Neural cell (in vitro differentiated cells): ENCODE results near the gene CHST1. TPM values are rescaled to one million over a fixed set of nuclear protein-coding genes. Genes with fewer than 3 reads are reported as not detected.

Source experiments
- H2AFZ ChIP-seq: fragments of 200-600, 300-800 bp; sonication (generic), shearing (Covaris generic); 2 replicates; pipeline ENCODE4 v1.6.0; 2014; ENCODE audit warnings: low read depth, mild to moderate bottlenecking, antibody characterized with exemption, low read length, moderate library complexity
- H3F3A ChIP-seq: fragments of 200-600 bp; shearing (Covaris generic); 2 replicates; pipeline ENCODE4 v1.6.1; 2016; ENCODE audit warnings: mild to moderate bottlenecking, moderate library complexity, mixed read lengths, antibody characterized with exemption, low read length; ENCODE audit not compliant: insufficient read depth, poor library complexity, severe bottlenecking
- H3K27ac ChIP-seq: fragments of 200-600, 300-800 bp; sonication (generic), shearing (Covaris generic); 2 replicates; pipeline ENCODE4 v1.5.1; 2014; ENCODE audit warnings: mild to moderate bottlenecking, low read length, moderate library complexity
- H3K27me3 ChIP-seq: fragments of 300-800, 200-600 bp; sonication (generic), shearing (Covaris generic); 2 replicates; pipeline ENCODE4 v1.6.0; 2014; ENCODE audit warnings: mild to moderate bottlenecking, low read depth, low read length, moderate library complexity; ENCODE audit not compliant: insufficient read depth
- H3K36me3 ChIP-seq: fragments of 300-800, 200-600 bp; sonication (generic), shearing (Covaris generic); 2 replicates; pipeline ENCODE4 v1.5.1; 2014; ENCODE audit warnings: mild to moderate bottlenecking, antibody characterized with exemption, low read length, moderate library complexity; ENCODE audit not compliant: insufficient read depth
- H3K4me2 ChIP-seq: fragments of 300-800, 200-600 bp; sonication (generic), shearing (Covaris generic); 2 replicates; pipeline ENCODE4 v1.6.0; 2014; ENCODE audit warnings: mild to moderate bottlenecking, low read length
- H3K4me3 ChIP-seq: fragments of 300-800, 200-600 bp; sonication (generic), shearing (Covaris generic); 2 replicates; pipeline ENCODE4 v1.5.1; 2014; ENCODE audit warnings: mild to moderate bottlenecking, low read length, moderate library complexity
- H3K79me2 ChIP-seq: fragments of 200-600 bp; shearing (Covaris generic); replicated peaks from 2 replicates; pipeline ENCODE4 v1.6.0; 2014; ENCODE audit warnings: mild to moderate bottlenecking, low read length, moderate library complexity; ENCODE audit not compliant: insufficient read depth
- H3K9ac ChIP-seq: fragments of 300-800, 200-600 bp; sonication (generic), shearing (Covaris generic); 2 replicates; pipeline ENCODE4 v1.6.1; 2016; ENCODE audit warnings: mild to moderate bottlenecking, low read length, mixed read lengths
- H3K9me2 ChIP-seq: fragments of 200-600 bp; shearing (Covaris generic); 2 replicates; pipeline ENCODE4 v1.6.1; 2016; ENCODE audit warnings: mild to moderate bottlenecking, low read length, mixed read lengths; ENCODE audit not compliant: insufficient read depth
- H3K9me3 ChIP-seq: fragments of 200-600, 300-800 bp; sonication (generic), shearing (Covaris generic); 2 replicates; pipeline ENCODE4 v1.6.1; 2016; ENCODE audit warnings: mild to moderate bottlenecking, mixed run types, low read length, moderate library complexity, mixed read lengths
- H4K20me1 ChIP-seq: fragments of 200-600 bp; shearing (Covaris generic); 2 replicates; pipeline ENCODE4 v1.6.1; 2016; ENCODE audit warnings: mild to moderate bottlenecking, mixed run types; ENCODE audit not compliant: insufficient read depth
- CTCF ChIP-seq: fragments of 450-650 bp; IDR thresholded peaks from 2 replicates; pipeline ENCODE4 v1.5.1; 2014; ENCODE audit warnings: antibody characterized with exemption, mild to moderate bottlenecking, moderate library complexity; ENCODE audit not compliant: poor library complexity, severe bottlenecking
- EP300 ChIP-seq: fragments of 450-650 bp; conservative IDR thresholded peaks from 2 replicates; pipeline ENCODE4 v1.6.1; 2014; ENCODE audit warnings: antibody characterized with exemption, mild to moderate bottlenecking, moderate library complexity; ENCODE audit not compliant: poor library complexity, severe bottlenecking
- EZH2 ChIP-seq: fragments of 200-600, 300-800 bp; shearing (Covaris generic), sonication (generic); IDR thresholded peaks from 2 replicates; pipeline ENCODE4 v1.6.1; 2014; ENCODE audit warnings: antibody characterized with exemption, low read length, borderline replicate concordance, mild to moderate bottlenecking; ENCODE audit not compliant: insufficient read depth, poor library complexity, severe bottlenecking
- MXI1 ChIP-seq: fragments of 450-650 bp; conservative IDR thresholded peaks from 2 replicates; pipeline ENCODE4 v1.6.1; 2014; ENCODE audit warnings: antibody characterized with exemption, mild to moderate bottlenecking; ENCODE audit not compliant: poor library complexity, severe bottlenecking
- POLR2AphosphoS5 ChIP-seq: IDR thresholded peaks from 2 replicates; pipeline ENCODE4 v1.6.1; 2012
- RAD21 ChIP-seq: fragments of 450-650 bp; conservative IDR thresholded peaks from 2 replicates; pipeline ENCODE4 v1.6.1; 2014; ENCODE audit warnings: antibody characterized with exemption, mild to moderate bottlenecking, moderate library complexity
- REST ChIP-seq: IDR thresholded peaks from 2 replicates; pipeline ENCODE4 v1.6.1; 2012; ENCODE audit warnings: borderline replicate concordance
- SMC3 ChIP-seq: fragments of 450-650 bp; conservative IDR thresholded peaks from 2 replicates; pipeline ENCODE4 v1.6.1; 2014; ENCODE audit warnings: antibody characterized with exemption, mild to moderate bottlenecking, moderate library complexity; ENCODE audit not compliant: poor library complexity
- TAF1 ChIP-seq: IDR thresholded peaks from 2 replicates; pipeline ENCODE4 v1.6.1; 2012; ENCODE audit warnings: low read depth
- polyA plus RNA-seq: library from polyadenylated mRNA; depleted of rRNA; stranded (reverse); fragments of >200 nt; gene quantifications from 2 replicates; pipeline ENCODE4 v1.2.3, GENCODE V29; 2014

The CHST1 gene
- polyA plus RNA-seq, 1 donor from 2014 or later = 16.2 TPM

DNA sequence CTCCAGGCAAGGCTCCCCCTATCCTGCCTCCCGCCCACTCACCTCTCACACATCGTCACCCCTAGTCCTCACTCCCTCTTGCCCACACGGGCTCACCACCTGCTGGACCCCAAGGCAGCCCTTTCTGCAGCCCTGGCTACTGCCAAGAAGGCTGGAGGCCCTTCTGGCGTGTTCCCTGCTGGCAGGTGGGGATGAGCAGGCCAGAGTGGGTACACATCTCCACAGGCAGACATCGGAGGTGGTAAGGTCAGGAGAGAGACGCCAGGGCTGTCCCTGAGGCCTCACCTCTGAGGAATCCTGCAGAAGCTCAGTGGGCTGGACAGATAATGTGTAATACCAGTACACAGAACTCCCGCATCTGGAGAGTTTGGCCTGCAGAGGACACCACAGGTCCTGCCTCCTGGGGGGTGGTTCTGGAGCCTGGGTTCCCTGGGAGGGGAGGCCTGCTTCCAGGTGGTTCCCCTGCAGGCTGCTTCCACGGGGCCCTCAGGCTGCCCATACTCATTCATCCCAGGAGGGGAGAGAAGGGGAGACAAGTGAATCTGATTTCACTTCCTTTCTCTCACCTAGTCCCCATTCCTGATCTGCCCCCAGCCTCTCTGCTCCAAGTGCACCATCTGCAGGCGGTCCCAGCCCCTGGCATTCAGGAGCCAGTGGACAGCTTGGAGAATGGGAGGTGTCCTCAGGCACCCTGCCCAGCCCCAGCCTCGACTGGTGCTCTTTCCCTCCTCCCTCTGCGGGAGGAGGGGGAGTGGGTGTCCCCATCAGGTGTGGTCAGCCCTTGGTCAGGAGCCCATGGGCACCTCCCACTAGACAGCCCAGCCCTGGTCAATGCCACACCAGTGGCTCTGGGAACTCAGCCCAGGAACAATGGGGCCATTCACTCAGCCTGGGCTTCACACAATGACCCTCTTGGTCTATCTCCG is 6.1 kb upstream of the CHST1 start:
- Histone ChIP-seq H3K9me3 (no peaks in the 10 kb centered on the region), H2AFZ (no peak overlapping the region), H3K4me2 (no peak overlapping the region), H3K79me2 (no peaks in the 10 kb centered on the region), H3K9ac (no peak overlapping the region), H3K27ac (no peak overlapping the region), H3K4me3 (no peak overlapping the region), H4K20me1 (no peaks in the 10 kb centered on the region), H3F3A (no peaks in the 10 kb centered on the region), H3K27me3 (no peaks in the 10 kb centered on the region), H3K9me2 (no peaks in the 10 kb centered on the region), H3K36me3 (no peaks in the 10 kb centered on the region)
- TF ChIP-seq EP300 = no peak
- no peak for TF ChIP-seq EZH2
- TF ChIP-seq POLR2AphosphoS5 = no peak
- TF ChIP-seq REST = no peak
- TF ChIP-seq TAF1 = no peak
- no peak for TF ChIP-seq MXI1
- TF ChIP-seq SMC3 = no peak
- no peak for TF ChIP-seq CTCF
- no peak for TF ChIP-seq RAD21

GRCh38 chr11:45670386-45671135 is 5.1 kb upstream of the CHST1 start:
- H3K4me3 ChIP-seq = no peak overlapping the region
- no peaks in the 10 kb centered on the region for H3K9me2 ChIP-seq
- H3K79me2 ChIP-seq = no peaks in the 10 kb centered on the region
- H3K27ac ChIP-seq = no peak overlapping the region
- no peak overlapping the region for H2AFZ ChIP-seq
- H3F3A ChIP-seq = no peaks in the 10 kb centered on the region
- no peaks in the 10 kb centered on the region for H3K27me3 ChIP-seq
- no peaks in the 10 kb centered on the region for H4K20me1 ChIP-seq
- no peaks in the 10 kb centered on the region for H3K9me3 ChIP-seq
- no peaks in the 10 kb centered on the region for H3K36me3 ChIP-seq
- no peak overlapping the region for H3K9ac ChIP-seq
- no peak overlapping the region for H3K4me2 ChIP-seq
- TF ChIP-seq REST = no peak
- no peak for TF ChIP-seq CTCF
- no peak for TF ChIP-seq SMC3
- no peak for TF ChIP-seq MXI1
- no peak for TF ChIP-seq EZH2
- no peak for TF ChIP-seq EP300
- TF ChIP-seq TAF1 = no peak
